HPDE6-E6E7 (cell line): Measurements from ENCODE around the gene TSPAN17.

Experiments
- DNase-seq: peaks from one replicate; pipeline ENCODE4 v3.0.0; 2011; ENCODE audit warnings: missing footprints; ENCODE audit errors: extremely low spot score

TSPAN17 gene

GRCh38 chr5:176621661-176622079, 25.6 kb upstream of the TSPAN17 start:
- no peak for DNase-seq

- DNase-seq: no peak
Measured at GRCh38 chr5:176624142-176624541, 23.1 kb upstream of the TSPAN17 start.

- DNase-seq: no peak
Measured at GRCh38 chr5:176624938-176625337, 22.3 kb upstream of the TSPAN17 start.

GRCh38 chr5:176625512-176625911, 21.8 kb upstream of the TSPAN17 start:
- no peak for DNase-seq

- peak; percentile 70 for DNase-seq
Measured at GRCh38 chr5:176625966-176626875, 21.1 kb upstream of the TSPAN17 start.

GRCh38 chr5:176626876-176627236, 20.4 kb upstream of the TSPAN17 start:
- DNase-seq: no peak

- DNase-seq: no peak
Measured at GRCh38 chr5:176627582-176627981, 19.7 kb upstream of the TSPAN17 start.

- DNase-seq: no peak
Measured at GRCh38 chr5:176628406-176629228, 18.7 kb upstream of the TSPAN17 start.

GRCh38 chr5:176629317-176629852, 17.9 kb upstream of the TSPAN17 start:
- no peak for DNase-seq

- DNase-seq: no peak
Measured at GRCh38 chr5:176629853-176630680, 17.2 kb upstream of the TSPAN17 start, which contains the start of the genes EIF4E1B and SNCB. EIF4E1B (plus strand) TSS chr5:176630675; CDS start chr5:176642788, 12,113 bp downstream. SNCB (minus strand) TSS chr5:176630534; CDS start chr5:176629654, 880 bp downstream.

GRCh38 chr5:176630681-176631222, 16.5 kb upstream of the TSPAN17 start:
- no peak for DNase-seq

GRCh38 chr5:176631383-176632200, 15.7 kb upstream of the TSPAN17 start:
- DNase-seq: no peak

- no peak for DNase-seq
Measured at GRCh38 chr5:176632745-176633144, 14.5 kb upstream of the TSPAN17 start.

- no peak for DNase-seq
Measured at GRCh38 chr5:176633598-176633997, 13.7 kb upstream of the TSPAN17 start.

- DNase-seq: no peak
Measured at GRCh38 chr5:176636426-176636825, 10.9 kb upstream of the TSPAN17 start.

GRCh38 chr5:176637556-176637955, 9.7 kb upstream of the TSPAN17 start:
- no peak for DNase-seq

GRCh38 chr5:176638437-176638836, 8.8 kb upstream of the TSPAN17 start:
- no peak for DNase-seq

- DNase-seq: no peak
Measured at GRCh38 chr5:176639208-176639607, 8.1 kb upstream of the TSPAN17 start.

GRCh38 chr5:176639981-176640380, 7.3 kb upstream of the TSPAN17 start:
- no peak for DNase-seq

GRCh38 chr5:176640616-176641015, 6.7 kb upstream of the TSPAN17 start:
- DNase-seq: no peak
